Measurements from ENCODE around the gene MAD1L1.
"Not testable (repeated sequence)": the region's sequence is repeated elsewhere in the genome, so short reads cannot be mapped to it uniquely, and the experiment has no call there.

MAD1L1 gene

DNA sequence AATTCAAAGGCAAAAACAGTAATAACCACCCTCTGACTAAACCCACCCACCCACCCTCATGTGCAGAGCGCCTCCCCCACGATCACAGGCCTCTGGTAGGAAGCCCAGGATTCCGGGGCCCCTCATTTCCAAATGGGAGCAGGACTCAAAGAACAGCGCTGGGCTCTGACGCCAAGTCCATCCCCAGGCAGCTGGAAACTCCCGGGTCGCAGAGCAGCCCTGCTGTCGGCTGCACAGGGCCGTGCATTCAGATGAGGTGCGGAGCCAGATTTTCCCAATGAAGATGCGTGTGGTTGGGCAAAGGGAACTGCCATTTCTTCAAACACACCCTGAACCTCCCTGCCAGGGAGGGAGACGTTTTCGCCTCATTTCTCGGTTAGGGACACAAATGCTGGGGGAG, 152.3 kb downstream of the MAD1L1 start:
- DNase-seq = no peak

DNA sequence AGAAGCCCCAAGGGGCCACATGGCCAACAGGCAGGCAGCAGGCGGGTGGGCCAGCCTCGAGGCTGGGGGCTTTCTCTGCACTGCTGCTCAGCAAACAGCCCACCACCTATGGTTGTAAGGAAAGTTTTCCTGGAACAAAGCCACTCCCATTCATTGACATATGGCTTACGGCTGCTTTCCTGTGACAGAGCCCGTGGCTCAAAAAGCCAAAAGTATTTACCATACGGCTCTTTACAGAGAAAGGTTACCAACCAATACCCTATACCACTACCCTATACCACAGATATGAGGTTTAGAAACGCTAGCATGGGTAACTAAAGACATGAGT, 152.7 kb downstream of the MAD1L1 start:
- DNase-seq = no peak

DNA sequence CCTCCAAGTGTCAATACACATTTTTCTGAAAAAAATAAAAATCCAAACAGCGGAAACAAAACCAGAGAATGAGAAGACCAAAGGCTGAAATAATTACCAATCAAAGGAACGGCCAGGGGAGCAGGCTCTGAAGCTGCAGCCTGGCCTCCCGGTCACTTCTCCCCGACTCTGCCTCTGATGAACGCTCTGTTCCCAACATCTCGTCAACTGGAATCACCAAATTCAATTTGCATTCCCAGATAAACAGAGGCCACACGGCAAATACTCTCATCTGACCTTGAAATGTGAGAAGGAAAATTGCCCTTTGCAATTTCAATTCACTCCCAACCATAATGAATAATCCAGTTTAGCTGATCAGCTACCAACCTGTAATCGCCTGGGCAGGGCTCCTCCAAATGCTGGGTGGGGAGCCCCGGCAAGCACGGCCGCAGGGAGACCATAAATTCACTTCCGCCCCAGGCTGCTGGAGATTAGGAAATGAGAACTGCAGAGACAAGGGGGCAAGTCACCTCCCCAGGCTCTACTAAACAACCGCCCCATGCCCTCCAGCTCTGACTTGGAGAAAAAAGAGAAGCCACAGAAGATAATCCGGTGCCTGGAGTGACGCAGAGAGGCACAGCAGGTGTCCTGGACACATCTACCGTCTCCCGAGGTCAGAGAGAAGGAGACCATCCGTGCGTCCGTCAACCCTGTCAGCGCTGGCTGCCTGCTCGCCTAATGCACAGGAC, 153.2 kb downstream of the MAD1L1 start:
- no peak for DNase-seq

DNA sequence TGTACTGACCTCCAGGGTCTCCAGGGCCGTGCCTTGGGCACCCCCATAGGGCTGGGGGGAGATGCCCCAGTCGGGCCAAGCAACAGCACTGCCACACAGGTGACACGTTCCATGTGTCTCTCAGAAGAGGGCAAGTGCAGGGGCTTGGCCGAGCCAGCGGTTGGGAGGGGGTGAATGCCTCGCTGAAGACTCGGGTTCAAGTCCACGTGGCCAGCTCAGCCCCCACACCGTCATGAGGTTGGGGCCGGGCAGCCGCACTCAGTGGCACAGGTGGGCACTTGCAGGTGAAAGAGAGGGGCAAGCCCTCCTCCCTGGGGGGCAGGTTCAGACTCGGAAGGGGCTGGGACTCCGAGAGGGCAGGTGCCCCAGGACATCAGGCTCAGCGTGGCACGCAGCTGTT, 153.8 kb downstream of the MAD1L1 start:
- DNase-seq = no peak

DNA sequence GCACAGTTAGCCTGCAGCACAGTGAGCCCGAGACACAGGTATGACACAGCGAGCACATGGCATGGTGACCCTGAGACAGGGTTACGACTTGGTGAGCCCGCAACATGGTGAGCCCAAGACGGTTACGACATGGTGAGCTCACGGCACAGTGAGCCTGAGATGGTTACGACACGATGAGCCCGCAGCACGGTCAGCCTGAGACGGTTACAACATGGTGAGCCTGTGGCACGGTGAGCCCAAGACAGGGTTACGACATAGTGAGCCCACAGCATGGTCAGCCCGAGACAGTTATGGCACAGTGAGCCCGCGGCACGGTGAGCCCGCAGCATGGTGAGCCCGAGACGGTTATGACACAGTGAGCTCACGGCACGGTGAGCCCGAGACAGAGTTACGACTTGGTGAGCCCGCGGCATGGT, 156.1 kb downstream of the MAD1L1 start:
- no peak for DNase-seq

DNA sequence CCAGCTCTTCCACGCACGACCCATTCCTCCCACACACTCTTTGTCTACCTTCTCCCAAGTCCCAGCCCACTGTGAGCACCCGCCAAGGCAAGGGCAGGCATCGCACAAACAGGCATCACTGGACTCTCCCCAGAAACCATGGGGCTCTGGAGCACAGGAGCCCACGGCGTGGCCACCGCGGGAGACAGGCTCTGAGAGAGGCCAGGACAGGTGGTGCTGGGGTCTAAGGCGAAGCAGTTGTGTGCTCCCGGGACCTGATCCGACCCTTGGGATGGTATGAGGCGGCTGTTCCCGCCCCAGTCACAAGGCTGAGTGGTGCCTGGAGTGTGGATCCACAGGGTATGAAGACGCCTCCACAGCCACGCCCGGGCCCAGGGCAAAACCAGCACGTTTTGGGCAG, 156.9 kb downstream of the MAD1L1 start:
- no peak for DNase-seq

DNA sequence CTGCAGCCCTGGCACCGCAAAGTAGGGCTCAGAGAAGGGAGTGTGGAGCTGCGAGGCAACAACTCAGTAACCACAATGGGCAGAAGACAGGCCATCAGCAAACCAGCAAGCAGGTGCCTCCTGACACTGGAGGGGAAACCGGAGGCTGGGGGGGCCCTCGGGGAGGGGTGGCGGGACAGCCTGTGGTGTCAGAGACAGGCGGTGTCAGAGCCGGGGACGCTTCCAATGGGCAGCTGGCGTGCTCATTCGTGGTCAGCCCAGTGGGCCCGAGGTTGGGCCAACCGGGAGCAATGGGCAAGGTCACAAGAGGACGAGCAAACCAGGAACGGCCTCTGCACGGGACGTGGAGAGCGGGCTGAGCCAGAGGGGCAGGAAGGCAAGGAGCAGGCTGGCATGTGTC, 158.1 kb downstream of the MAD1L1 start:
- DNase-seq = no peak

DNA sequence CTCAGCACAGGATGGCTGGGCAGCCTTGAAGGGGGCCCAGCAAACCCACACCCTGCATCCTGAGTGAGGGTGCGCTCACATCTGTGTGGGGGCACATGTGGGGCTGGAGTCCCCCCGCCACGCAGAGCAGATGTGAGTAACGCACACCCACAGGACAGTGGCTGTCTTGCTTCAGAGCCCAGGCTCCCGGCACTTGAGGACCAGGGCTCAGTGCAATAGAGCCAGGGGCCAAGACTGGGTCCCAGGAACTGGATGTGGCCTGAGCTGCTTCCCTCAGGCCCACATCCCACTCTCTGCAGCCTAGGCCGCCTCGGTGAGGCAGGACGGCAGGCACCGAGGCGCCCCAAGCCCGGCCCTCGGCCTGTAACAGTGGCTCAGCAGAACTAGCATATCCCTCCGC, 159.9 kb downstream of the MAD1L1 start:
- no peak for DNase-seq

DNA sequence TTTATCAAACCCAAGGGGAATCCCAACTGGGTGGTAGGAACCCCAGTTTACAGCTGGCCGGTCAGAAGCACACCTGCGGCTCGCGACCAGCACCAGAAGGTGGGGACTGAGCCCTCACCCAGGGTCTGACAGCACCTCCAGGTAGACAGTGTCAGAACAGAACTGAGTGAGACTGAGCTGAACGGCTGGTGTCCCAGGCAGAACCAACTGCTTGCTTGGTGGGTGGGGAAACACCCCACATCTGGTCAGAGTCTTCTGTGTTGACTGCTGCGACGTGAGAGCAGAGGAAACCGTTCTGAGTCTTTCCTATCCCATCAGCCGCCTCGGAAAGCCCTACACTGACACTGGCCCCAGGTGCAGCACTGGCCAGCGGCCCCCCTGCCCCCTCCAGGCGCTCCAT, 160.7 kb downstream of the MAD1L1 start:
- no peak for DNase-seq

DNA sequence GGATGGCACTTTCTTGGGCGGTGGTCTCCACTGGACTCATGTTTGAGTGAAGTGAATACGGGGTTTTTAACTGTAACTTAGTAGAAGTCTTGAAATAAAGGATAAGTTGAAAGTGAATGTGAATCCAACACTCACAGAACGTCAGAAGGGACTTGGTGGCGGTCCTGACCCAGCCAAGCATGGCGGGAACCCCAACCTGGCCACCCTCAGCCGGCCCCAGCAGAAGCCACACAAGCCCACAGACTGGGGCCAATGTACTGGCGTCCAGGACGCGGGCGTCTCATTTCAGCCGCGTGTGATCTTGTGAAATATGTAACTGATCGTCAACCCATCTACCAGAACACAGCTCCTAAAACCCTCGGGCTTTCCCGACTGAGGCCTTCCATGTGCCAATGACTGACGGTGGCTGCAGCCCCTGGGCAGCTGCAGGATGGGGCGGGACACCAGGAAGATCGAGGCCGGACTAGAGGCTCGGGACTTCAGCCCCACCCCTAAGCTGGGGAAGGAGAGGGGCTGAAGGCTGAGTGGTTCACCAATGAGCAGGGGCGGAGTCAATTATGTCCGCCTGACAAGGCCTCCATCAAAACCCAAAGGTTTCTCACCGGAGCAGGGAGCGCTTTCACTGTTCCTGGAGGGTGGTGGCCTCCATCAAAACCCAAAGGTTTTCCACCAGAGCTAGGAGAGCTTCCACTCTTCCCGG, 161.5 kb downstream of the MAD1L1 start:
- DNase-seq = no peak

DNA sequence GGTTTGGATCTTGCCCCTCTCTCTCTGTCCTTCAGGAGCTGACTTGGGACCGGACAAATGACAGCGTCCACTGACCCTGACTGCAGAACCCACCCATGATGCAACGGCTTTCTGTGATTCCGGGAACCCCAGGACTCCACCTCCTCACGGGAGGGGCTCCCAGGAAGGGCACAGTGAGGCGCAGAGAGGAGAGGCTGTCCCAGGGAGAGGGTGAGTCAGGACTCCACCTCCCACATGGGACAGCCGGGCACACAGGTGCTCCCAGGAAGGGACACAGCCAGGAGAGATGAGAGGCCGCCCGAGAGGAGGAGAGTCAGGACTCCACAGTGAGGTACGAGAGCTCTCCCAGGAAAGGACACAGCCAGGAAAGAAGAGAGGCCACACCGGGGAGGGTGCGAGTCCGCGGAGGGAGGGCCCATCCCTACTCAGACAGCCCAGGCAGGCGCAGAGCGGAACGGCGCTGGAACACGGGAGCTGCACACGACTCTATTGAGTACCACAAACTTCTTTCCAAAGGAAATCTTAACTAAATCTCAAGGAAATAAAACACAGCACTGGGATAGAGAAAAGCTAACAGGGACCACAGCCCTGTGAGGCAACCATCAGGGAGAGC, 162.5 kb downstream of the MAD1L1 start:
- DNase-seq = no peak

DNA sequence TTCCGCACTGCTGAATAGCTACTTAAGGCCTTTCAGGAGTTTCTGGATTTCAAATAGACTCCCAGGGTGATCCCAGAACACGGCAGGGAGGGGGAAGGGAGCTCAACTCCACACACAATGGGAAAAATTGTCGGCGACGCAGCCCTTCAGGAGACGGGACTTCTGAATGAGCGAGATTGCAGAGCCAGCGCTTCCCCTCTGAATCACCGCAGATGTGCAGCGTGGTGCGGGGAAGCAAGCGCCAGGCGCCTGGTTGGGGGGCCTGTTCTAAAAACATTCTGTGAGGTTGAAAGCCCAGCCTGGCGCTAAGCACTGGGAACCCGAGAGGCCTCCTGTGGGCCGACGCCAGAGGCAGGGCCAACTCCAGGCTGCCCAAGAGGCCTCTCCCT, 163.3 kb downstream of the MAD1L1 start:
- no peak for DNase-seq

DNA sequence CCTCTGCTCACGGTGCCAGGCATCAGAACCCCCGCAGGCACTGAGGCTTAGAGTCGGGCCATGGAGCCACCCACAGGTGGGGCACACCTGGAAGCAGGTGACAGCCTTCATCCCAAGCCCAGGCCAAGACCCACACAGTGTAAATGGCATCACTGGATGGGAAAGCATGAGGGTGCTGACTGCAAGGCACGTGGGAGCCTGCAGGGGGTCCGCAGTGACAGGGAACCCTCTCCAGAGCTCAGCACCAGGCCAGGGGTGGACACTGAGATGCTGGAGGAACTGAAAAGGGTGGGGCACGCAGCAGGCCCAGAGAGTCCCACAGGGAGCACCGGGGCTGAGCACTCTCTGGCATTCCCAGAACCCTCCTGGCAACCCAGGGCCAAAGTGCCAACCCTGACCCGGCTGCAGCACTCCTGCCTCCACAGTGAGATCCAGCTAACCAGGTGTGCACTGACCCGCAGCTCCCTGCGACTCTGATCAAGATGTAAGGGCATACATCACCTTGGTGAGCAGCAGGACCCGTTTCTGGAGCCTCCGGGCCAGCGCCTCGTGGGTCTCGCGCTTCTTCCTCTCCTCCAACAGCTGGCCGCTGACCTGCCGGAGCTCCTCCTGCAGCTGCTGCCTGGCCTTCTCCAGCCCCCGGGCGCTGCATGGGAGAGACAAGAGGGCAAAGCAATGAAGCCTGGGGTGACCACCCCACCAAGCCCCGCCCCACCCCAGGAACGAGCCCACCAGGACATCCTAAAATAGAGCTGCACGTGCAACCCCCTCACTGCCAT, 163.9 kb downstream of the MAD1L1 start:
- no peak for DNase-seq

DNA sequence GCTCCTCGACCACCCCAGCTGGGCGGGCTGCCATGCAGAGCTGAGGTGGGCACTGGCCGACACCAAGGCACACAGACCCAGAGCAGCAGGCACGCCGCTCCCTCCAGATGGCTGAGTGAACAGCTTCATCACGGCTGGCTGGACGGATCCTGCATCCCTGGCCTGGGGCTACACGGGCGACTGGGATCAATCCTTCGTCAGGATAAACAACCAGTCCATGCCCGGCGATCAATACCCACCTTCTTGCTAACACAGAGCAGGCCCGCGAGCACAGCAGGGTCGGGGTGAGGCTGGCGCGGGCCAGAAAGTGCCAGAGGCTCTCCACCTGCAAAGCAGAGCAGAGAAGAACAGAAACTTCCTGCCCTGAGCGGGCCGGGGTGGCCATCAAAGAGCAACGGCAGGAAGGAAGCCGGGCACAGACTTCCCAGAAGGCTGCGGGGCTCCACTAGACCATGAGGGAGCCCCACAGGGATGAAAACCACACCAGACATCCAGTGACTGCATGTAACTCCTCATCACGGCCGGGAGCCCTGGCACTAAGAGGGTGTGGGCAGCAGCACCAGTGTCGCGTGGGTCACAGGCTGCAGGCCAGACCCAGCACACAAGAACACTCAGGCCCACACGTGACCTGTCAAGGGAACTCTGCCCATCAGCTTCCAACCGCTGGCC, 166.4 kb downstream of the MAD1L1 start:
- no peak for DNase-seq

DNA sequence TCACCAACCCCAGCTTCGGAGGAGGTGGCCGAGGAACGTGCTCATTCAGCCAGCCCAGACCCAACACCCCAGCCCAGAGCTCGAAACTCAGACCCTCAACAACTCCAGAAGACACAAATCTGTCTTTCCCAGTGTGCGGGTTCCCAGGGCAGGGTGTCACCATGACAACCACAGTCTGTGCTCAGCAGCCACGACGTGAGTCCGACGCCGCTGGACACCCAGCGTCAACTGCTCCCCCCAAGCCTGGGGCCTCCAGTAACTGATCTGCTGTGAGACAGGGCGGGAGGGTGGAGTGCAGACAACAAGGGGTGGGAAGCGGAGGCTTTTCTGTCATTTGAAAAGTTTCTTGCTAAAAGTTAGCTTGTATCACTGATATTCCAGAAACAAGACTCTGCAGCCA, 167.2 kb downstream of the MAD1L1 start:
- no peak for DNase-seq

DNA sequence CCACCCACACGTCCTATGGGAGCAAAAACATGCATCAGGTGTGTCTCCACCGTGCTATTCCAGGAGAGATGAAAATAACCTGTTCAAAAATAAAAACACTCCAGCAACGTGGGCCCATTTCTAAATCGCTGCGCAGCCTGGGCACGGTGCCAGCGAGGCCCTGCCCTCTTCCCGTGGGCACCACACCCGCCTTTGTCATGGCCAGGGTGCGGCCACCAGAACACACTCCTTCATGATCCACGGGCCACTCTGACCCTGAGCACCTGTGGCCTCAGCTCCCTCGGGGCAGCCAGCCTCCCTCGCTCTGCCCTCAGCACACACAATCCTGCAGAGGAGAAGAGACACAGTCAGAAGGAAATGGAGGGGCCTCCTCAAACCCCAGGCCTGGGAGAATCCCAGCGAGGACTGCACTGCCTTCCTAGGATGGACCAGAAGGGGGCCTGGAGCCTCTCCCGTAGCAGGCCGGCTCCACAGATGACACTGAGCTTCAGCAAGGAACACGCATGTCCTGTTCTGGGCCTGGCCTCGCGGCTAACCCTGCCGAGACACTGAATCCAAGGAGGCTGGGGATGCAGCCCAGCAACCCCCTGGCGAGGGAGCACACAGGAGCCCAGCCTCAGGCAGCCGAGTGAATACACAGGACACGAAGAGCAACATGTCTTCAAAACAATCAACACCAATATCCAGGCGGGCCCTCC, 169.0 kb downstream of the MAD1L1 start:
- no peak for DNase-seq

DNA sequence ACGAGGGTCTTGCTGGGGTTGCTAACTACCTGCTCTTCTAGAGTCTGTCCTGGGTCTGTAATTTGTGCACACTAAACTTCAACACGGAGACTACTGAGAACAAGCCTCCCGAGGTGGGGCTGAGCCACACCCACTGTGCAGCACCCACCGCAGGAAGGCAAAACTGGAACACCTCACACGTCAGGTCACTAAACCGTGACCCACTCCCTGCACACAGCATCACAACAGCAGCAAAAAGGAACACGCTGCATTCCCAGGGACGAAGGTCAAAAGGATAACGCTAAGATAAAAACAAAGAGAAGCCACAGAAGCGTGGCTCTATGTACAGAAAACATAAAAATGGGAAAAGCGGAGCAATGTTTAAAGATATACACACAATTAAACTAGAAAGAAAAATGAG, 170.1 kb downstream of the MAD1L1 start:
- DNase-seq = no peak

DNA sequence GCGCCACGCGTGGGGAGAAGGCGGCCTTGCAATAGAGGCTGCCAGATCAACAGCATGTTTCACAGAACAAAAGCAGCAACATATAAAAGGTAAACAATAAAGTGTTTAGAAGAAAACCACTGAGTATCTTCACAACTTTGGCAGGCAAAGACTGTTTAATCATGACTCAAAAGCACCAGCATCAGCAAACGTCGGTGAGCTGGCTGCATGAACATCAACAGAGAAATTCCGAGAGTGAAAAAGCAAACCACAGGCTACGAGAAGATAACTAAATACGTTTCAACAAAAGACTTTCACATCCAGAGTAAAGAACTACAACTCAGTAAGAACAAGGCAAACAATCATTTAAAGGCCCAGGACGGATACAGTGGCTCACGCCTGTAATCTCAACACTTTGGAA, 172.0 kb downstream of the MAD1L1 start:
- DNase-seq = no peak

DNA sequence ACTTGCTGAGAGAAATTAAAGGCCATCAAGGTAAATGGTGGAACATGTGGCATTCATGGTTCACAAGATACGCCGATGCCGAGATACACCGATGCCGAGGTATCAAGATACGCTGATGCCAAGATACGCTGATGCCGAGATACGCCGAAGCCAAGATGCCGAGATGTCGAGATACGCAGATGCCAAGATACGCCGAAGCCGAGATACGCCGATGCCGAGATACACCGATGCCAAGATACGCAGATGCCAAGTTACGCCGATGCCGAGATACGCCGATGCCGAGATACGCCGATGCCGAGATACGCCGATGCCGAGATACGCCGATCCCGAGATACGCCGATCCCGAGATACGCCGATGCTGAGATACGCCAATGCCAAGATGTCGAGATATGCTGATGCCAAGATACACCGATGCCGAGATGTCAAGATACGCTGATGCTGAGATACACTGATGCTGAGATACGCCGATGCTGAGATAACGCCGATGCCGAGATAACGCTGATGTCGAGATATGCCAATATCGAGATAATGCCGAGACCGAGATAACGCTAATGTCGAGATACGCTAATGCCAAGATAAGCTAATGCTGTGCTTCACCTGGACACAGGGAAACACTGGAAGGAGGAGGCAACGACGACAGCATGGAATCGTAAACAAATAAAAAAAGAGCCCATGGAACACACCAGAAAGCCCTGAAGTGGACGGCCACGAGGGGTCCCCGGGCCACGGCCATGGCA, 172.6 kb downstream of the MAD1L1 start:
- DNase-seq = no peak

DNA sequence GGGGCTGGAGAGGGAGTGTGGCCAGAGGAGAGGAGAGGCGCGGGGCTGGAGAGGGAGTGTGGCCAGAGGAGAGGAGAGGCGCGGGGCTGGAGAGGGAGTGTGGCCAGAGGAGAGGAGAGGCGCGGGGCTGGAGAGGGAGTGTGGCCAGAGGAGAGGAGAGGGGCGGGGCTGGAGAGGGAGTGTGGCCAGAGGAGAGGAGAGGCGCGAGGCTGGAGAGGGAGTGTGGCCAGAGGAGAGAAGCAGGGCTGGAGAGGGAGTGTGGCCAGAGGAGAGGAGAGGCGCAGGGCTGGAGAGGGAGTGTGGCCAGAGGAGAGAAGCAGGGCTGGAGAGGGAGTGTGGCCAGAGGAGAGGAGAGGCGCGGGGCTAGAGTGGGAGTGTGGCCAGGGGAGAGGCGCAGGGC, 174.5 kb downstream of the MAD1L1 start:
- not testable (repeated sequence) for DNase-seq

DNA sequence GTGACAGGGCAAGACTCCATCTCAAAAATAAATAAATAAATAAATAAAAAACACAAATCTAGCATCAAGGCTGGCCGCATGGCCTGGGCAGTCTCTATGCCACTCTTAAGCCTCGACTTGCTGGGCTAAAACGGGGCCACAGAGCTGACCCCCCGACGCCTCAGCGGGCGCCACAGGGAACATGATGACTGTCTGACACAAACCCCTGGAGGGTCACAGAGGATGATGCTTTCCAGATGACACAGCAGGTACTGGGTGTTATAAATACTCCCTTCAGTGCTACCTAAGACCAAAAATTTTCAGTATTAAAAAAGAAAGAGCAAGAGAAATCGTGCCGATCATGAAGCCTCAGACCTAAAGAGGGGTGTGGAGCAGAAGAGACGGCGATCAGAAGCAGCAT, 176.8 kb downstream of the MAD1L1 start:
- no peak for DNase-seq

DNA sequence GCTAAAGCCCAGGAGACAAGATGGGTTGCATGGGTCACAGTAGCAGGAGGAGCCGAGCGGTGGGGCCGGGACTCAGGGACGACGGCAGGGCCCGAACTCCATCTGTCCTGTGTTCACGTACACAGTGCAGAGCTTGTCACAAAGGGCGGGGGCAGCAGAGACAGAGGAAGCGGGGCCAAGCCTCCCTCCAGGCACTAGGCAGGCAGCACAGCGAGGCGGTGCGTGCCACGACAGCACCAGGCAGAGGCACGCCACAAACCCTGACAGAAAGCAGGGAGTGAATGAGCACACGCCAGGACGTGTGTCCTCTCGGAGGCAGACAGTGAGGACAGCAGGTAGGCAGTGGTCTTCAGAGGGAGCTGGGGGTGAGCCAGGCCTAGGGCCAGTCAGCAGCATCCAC, 177.8 kb downstream of the MAD1L1 start:
- DNase-seq = no peak

All from NCI-H1105 treated with DMSO at 0.1 percent for 48 hours (cell line).